SK-N-MC (cell line): ENCODE data around the gene KANSL1.

Source experiments
- EZH2 ChIP-seq: fragments of 200-600 bp; sonication (generic); IDR thresholded peaks from one replicate; pipeline ENCODE4 v1.6.1; 2017; ENCODE audit warnings: antibody characterized with exemption
- FOXP2 ChIP-seq: optimal IDR thresholded peaks from 2 replicates; pipeline ENCODE3; 2011; ENCODE audit warnings: mild to moderate bottlenecking, moderate library complexity; ENCODE audit not compliant: insufficient read depth; ENCODE audit errors: extremely low read length, control extremely low read depth
- POLR2AphosphoS5 ChIP-seq: IDR thresholded peaks from 2 replicates; pipeline ENCODE4 v1.6.1; 2012; ENCODE audit warnings: mild to moderate bottlenecking, low read depth, low read length, borderline replicate concordance

DNA sequence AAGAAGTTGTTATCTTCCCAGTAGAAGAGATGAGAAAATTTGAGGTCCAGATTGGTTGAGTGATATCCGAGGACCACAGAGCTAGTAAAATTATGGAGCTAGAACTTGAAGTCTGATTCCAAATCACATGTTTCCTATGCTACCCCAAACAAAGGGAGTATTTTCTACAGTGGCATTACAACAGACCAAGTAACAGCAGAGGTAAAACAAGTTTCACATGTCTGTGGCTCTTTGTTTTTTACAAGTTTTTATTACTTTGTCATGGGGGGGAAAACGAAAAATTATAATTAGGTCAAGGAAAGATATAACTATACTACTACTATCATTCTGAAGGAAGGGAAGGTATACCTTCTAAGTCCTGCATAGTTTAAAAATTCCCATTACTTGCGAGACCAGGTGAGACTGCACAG is 49.4 kb downstream of the KANSL1 start:
- TF ChIP-seq POLR2AphosphoS5 (no peak), EZH2 (no peak), FOXP2 (no peak)
